ENCODE measurements around the gene KANK4.

DNA sequence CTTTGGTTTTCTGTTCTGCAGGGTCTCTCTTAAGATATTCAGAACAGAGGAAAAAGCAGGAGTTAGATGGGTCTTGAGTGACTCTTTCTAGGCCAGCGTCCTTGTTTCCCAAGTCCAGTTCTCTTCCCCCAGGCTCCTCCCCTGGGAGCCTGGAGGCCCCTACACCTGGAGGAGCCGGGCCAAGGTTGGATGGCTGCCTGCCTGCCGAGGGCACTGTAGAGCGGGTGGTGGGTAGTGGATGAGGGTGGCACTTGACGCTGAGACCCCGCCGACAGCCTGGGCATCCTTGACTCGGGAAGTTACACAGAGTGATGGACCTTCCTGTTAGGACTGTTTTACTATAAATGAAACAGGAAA is 17.4 kb upstream of the KANK4 start:
- TF ChIP-seq CTCF (conservative IDR thresholded peaks at IDR 0.05; ENCODE audit: low read depth, low read length) (no peak), USF2 (IDR thresholded peaks at IDR 0.05; ENCODE audit: low read depth, low read length) (no peak)

Data from IMR-90 (cell line).